HG02970 (cell line): Measurements from ENCODE around the gene LIPT2.
A peak's percentile ranks its signal among the peaks of the same experiment; 100 is the strongest.
"Not testable (repeated sequence)": the region's sequence is repeated elsewhere in the genome, so short reads cannot be mapped to it uniquely, and the experiment has no call there.

Experiments used
- ATAC-seq: cut with Tn5 transposase; IDR thresholded peaks from one replicate; pipeline ENCODE4 v1.9.1; 2021; ENCODE audit warnings: mild to moderate bottlenecking, moderate library complexity, moderate number of reproducible peaks; ENCODE audit not compliant: unreplicated experiment, low FRiP score

The LIPT2 gene

DNA sequence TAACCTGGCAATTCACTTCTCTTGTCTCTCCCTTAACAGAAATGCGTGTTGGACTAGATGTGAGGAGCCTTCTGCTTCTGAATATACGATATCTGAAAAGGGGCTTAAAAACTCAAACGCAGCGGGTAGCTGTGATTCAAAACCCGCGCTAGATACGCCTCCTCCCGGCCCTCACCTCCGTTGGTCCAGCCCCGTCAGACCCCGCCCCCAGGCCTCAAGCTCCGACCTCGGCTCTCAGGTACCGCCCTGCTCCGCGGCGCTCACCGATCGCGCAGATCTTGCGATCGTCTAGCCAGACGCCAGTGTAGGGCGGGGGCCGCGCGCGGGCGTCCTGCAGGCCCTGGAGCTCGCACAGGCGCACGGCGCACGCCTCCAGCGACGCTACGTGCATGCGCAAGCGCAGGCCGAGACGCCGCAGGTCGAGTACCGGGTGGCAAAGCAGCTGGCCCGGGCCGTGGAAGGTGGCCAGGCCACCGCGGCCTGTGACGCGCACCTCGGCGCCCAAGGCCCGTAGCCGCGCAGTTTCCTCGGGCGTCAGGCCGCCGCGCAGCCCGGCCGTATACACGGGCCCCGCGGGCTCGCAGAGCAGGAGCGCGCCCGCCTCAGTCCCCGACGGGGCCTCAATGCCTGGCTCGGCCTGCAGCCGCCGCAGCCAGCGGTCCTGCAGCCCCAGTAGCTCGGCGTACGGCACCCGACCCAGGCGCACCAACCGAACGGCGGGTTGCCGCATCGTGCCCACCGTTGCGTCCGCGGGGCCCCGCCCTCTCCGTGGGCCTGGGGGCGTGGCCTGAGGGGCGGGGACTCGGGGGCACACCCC, at the start of gene LIPT2:
TSS of gene LIPT2 (minus strand) at position 751 of the 817 bp plus-strand sequence. CDS start at position 730, 21 bp downstream.
- peak; percentile 93 for ATAC-seq

DNA sequence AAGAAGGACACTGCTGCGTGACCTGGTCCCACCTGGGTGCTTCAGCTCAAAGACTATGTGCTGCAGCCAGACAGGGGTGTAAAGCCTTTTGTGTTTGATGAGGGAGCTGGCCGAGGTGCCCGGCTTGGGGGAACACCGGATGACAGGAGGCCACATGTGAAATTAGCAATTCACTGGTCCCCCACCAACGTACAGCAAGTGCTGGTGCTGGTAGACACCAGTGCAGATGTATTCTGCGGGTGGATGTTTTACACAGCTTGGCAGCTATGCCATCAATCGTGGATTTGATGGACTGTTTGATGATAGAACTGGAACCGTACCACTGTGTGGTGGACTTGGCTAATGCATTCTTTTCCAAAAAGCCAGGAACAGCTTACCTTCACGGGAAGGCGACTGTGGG, 47.9 kb upstream of the LIPT2 start:
- ATAC-seq: no peak

DNA sequence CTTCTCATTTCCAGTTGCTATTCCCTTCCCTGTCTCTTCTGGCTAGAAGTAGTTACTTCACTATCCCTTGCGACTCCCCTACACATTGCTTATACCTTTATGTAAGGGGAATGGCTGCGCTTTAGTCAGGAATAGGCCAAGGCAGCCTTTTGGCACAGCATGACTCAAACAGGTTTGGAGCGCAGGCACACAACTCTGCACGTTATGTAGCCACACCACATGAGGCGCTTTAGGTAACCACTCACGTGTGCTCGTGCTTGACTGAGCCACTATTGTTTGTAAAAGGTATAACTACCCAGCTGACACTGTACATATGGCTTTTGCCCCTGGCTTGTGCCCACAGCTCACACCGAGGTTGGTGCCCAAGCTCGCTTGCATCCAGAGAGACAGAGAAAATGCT, 46.7 kb upstream of the LIPT2 start:
- no peak for ATAC-seq

DNA sequence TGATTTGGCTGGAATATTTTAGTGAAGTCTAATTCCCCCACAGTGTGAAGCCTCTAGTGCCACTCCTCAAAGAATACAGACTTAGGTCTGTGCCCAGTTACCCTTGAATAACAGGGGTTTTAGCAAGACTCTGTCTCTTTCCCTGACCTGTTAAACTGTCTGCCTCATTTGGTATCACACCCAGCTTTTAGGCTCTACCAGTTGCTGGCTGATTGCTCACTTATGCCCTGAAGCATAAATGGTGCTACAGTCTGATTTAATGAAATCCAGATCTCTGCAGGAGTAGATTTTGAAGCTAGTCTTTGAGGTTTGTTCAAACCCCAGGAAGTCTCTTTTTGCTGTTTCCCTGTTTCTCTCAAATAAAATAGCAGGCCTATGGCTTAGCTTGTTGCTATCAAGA, 45.2 kb upstream of the LIPT2 start:
- no peak for ATAC-seq

DNA sequence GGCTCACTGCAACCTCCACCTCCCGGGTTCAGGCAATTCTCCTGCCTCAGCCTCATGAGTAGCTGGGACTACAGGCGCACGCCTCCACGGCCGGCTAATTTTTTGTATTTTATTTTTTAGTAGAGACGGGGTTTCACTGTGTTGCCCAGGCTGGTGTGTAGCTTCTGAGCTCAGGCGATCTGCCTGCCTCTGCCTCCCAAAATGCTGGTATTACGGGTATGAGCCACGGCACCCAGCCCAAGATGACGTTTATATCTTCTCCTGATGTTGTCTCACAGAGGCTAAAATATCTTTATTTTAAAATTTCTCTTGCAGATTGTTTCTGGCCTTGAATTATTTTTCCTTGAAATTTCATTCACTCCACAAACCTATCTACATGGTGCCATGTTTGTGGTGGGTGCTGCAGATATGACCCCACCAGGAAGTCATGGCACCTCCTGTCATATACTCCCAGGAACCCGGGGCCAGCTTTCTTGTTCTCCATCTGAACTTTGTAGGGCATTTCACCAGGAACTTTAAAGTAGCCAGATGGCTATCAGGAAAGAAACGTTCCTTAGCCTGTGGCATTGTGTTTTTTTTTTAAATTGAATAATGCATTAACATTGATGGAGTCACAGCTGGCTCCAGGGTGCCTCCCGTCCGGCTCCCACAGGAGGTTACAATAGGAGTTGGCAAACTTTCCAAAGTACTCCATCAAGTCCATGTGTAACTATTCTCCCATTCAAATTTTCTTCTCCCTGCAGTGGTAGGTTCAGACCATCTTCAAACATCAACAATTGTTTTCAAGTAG, 42.0 kb upstream of the LIPT2 start:
- no peak for ATAC-seq

DNA sequence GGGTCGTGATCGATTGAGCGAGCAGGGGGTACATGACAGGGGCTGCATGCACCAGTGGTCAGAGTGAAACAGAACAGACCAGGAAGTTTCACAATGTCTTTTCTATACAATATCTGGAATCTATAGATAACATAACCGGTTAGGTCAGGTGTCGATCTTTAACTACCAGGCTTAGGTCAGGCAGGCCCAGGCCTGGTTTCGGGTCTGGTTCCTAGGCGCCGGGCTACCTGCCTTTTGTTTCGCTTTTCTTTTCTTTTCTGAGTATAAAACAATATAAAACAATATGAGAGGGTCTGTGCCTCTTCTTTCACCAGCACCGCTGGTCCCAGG, 41.4 kb upstream of the LIPT2 start:
- ATAC-seq: not testable (repeated sequence)

DNA sequence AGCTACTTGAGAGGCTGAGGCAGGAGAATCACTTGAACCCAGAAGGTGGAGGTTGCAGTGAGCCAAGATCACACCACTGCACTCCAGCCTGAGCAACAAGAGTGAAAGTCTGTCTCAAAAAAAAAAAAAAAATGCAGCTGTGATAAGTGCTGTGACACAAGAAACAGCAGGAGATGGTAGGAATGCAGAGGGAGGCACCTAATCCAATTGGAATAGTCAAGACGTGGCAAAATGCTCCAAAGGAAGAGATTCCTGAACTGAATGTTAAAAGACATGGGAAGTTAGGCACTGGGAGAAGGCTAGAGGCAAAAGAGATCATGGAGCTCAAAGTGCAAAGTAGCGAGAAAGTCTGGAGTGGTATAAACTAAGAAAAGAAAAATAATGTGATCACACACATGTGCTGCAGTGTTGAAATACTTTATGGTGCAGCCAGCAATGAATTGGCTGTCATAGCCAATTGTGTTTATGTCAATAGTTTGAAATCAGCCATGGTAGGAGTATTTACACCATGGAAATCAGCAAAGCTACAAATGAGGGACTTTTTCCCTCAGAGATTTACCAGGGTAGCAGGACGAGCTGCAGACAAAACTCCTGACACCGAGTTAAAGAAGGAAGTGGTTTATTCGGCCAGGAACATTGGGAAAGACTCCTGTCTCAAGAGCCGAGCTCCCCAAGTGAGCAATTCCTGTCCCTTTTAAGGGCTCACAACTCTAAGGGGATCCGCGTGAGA, 40.9 kb upstream of the LIPT2 start:
- ATAC-seq: no peak

DNA sequence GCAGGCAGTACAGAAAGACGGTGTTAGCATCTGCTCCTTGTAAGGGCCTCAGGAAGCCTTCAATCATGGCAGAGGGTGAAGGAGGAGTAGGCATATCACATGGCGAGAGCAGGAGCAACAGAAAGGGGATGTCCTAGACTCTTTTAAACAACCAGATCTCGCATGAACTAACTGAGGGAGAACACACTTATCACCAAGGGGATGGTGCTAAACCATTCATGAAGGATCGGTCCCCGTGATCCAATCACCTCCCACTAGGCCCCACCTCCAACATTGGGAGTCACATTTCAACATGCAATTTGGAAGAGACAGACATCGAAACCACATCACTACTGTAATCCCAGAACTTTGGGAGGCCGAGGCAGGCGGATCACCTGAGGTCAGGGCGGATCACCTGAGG, 39.9 kb upstream of the LIPT2 start:
- ATAC-seq: no peak

DNA sequence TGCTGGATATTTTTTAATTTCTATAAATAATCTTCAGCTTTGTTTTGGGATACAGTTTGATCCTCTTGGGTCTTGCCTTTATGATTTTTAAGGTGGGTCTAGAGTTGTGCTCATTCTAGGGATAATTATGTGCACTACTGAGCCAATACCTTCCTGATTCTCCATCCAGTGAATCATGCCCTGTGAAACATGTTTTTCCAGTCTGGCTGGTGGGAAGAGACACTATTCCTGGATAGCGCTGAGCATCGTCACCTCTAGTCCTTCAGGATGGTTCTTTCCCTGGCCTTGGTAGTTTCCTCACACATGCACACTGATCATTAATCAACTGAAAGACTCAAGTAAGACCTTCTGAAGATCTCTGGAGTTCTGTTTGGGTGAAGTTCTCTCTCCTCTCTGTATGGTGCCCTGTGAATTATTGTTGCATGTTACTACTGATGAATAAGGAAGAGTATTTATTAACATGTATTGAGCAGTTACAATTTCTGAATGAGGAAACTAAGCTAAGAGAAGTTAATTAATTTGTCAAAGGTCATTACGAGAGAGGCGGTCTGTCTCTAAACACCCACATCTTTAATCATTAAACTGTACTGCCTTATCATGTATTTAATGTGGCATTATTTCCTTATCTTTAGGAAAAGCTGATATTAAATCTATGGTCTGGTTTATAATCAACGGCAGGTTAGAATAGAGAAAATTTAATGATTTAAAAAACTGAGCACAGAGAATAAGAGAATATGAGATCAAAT, 39.1 kb upstream of the LIPT2 start:
- no peak for ATAC-seq

DNA sequence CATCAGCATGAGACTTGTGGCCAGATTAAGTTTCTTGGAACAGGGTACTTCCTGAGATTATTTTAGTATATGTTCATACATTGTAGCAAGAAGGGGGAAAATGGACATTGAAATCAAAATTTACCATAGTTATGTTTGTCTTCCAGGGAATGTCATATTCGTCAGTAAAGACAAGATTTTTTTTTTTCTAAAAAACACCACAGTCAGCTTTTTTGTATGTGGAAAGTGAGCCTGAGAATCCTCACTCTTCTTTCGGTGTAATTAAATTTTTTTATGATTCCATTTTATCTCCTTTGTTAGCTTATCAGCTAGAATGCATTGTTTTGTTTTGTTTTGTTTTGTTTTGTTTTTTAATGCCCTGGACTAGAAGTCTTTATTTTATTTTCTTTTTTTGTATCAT, 31.5 kb upstream of the LIPT2 start:
- no peak for ATAC-seq

DNA sequence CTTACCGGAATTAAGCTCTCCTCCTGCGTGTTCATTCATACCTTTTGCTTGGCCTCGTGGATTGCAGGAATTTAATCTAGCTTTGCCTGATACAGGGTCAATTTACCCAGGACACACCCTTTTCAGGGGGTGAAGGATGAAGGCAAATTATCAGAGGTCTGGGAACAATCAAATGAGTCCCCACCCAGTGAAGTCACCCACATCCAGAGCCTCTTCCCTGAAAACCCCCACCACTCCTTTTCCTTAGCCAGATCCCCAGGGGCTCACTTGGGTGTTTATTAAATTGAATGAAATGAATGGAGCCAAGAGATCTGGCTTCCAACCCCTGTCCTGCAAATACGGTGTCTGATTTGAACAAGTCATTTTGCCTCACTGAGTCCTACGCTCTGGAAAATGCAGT, 31.0 kb upstream of the LIPT2 start:
- no peak for ATAC-seq

DNA sequence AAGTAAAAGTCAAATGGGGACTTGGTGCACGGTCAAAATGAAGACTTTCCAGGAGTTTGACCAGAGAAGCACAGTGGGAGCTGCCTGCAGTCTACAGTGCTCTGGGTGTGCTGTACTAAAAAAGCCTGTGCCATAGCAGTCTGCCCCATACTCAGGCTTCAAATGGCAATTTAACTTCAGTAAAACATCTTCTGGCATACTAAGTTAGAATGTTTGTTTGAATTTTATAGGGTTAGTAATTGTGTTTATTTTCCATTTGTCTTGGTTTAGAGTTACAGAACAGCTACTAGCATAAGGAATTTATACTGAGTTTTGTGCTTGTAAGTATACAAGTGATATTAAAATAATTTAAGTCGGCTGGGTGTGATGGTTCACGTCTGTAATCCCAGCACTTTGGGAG, 29.3 kb upstream of the LIPT2 start:
- no peak for ATAC-seq

DNA sequence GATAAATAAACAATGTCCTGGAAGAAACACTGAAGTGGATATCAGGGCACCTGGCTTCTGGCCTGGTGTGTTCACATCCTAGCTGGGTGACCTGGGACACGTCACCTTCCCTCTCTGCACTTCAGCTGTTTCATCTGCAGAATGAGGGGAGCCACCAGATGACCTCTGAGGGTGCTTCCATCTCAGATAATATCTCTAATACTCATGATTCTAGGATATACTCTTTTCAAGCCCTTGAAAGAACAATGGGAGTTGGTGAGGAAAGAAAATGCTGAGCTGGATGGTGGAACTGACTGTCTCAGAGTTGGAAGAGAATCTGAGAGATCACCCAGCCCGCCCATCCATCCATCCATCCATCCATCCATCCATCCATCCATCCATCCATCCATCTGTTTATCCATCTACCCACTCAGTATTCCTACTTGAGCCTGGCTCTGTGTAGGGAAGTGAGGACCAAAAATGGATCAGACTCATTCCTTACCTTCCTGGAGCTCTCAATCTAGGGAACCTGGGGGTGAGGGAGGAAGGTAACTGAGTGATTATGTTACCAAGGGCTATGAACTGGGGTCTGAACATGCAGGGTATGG, 28.2 kb upstream of the LIPT2 start:
- no peak for ATAC-seq

DNA sequence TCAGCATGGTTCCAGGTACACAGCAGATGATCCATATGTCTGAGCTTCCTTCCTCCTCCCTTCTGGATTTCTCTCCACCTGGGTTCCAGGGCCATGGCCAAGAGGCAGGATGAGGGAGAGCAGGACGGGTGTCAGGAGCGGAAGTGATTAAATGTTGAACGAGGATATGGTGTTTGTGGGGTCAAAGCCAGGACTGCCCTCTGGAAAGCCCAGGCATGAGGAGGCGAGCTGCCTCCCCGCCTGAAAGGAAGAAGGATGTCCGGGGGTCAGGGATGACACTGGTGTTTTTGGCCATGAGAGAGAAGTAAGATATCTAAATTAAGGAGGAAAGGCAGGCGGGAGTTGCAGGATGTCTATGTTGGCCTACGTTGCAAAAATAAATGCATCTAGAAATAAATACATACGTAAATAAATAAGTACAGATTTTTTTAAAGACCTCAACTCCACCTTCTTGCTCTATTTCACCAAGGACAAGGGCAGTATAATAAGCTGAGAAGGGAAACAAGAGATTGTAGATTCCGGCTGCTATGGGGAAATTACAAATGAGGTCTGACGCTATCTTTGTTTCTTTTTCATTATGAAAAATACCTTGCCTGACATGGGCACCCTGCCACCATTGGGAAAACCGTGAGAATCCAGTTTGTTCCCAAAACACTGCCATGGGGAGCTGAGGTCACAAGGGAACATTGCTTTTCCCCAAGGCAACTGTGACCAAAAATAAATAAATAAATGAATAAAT, 27.6 kb upstream of the LIPT2 start:
- ATAC-seq: no peak

DNA sequence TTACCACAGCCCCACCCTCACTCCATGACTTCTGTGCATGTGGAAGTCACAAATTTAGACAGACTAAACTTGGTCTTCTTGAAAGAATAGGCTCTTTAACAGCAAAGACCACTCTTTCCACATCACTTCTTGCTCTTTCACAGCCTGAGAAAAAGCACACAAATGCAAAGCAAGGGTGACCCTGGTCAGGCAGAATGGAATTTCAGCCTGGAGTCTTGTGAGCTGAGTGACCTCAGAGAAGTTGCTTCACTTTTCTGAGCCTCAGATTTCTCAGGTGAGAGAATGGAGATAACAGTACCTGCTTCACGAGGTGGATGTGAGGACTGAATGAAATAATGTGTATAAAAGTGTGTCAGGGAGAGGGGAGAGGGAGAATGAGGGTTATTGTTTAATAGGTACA, 26.8 kb upstream of the LIPT2 start:
- no peak for ATAC-seq

DNA sequence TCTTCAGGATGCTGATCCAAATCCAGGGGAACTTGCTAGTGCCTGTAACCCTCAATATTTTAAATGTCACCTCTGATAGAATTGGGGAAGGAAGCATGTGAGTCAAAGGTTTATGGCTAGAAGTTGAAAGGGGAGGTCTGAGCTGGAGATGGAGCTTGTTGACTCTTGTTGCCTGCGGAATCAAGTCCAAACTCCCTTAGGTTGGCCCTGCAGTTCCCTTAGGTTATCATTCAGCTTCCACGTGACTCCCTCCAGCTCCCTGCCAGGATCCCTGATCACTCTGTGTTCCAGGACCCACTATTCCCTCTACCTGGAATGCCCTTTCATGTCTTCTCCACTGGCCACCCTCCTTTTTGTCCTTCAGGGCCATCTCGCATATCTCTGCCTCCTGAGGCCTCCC, 26.2 kb upstream of the LIPT2 start:
- no peak for ATAC-seq

DNA sequence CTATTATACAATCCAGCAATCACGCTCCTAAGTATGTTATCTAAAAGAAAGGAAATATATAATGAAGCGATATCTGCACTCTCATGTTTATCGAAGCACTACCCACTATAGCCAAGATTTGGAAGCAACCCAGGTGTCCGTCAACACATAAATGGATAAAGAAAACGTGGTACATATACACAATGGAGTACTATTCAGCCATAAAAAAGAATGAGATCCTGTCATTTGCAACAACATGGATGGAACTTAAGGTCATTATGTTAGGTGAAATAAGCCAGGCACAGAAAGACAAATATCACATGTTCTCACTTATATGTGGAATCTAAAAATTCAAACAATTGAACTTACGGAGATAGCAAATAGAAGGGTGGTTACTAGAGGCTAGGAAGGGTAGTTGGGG, 24.1 kb upstream of the LIPT2 start:
- not testable (repeated sequence) for ATAC-seq

DNA sequence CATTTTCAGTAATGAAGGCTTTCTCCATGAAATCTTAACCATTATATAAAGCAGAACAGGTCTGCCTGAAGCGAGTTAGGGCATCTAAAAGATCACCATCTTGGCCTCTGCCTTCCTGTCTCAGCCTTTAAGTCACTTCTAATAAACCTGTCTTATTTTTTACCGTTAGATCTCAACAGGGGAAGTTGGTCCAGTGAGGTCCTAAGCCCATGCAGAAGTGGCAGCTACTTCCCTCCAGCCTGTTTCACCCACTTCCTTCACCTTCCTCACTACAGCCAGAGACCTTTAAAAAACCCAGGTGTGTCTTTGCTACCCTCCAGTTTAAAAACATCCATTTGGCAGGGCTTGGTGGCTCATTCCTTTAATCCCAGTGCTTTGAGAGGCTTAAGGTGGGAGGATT, 14.1 kb upstream of the LIPT2 start:
- ATAC-seq: no peak

DNA sequence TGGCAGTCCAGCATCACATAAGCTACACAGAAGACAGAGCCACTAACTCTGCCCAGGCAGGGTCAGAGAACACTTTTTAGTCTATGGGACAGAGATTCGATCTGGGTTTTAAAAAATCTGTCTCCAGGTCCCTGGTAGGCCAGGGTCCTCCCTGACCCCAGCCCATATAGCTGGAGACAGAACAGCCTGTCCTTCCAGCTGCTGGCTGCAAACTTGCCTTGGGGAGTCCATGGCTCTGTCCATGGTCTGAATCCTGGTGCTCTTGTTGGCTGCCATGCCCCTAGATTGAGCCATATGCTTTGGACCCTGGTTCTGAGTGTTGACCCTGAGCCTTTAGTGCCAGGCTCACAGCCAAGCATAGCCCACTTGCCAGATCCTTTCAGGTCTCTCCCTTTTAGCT, 13.3 kb upstream of the LIPT2 start:
- no peak for ATAC-seq

DNA sequence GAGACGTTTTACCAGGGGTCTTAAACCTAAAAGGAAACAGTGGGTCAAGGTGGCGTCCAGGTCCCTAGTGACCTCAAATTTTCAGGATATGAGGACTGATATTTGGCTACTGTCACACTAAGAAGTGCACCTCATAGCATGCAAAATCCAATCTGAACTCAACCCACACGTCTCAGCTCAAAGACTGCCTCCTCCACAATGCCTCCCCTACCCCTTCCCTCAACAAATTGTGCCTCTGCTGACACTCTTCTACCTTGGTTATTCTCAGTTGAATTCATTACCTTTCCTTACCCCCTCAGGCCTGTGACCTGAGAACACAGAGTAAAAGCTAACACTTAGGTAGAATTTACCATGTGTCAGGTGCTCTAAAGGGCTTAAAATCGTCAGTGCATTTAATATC, 12.4 kb upstream of the LIPT2 start:
- no peak for ATAC-seq
